ENCODE measurements around the gene TMEM200B. TPM values are rescaled to one million over a fixed set of nuclear protein-coding genes. Genes with fewer than 3 reads are reported as not detected.
"Not testable (repeated sequence)": the region's sequence is repeated elsewhere in the genome, so short reads cannot be mapped to it uniquely, and the experiment has no call there.

Gene TMEM200B
- total RNA-seq, 2 experiments from 2014 or later = 1.0 to 1.1 TPM

- DNase-seq (no peak), ATAC-seq (no peak)
- TF ChIP-seq CTCF (IDR thresholded peaks at IDR 0.05) = no peak
- intact Hi-C loops (cut with micrococcal nuclease) = no loop called here
- CTCF ChIA-PET = interaction anchor here (0.9 to 3.5 kb wide), 6 partner anchors 10 to 200 kb away, joined by 3 to 11 read pairs (median 4); no protein-coding TSS in a partner anchor
- Mint-ChIP-seq H3K36me3 (ENCODE audit: low read depth) (peaks cover 6% of the 10 kb centered on the region), H3K4me1 (ENCODE audit: low read depth) (peaks cover 13% of the 10 kb centered on the region), H3K27me3 (no peaks in the 10 kb centered on the region), H3K9me3 (no peaks in the 10 kb centered on the region), H3K4me3 (no peak overlapping the region), H3K27ac (peak overlapping the region; percentile 61)
- POLR2A ChIA-PET = interaction anchor here (1.0 kb wide), 1 partner anchor 41 kb away, joined by 3 read pairs; no protein-coding TSS in a partner anchor
Measured at GRCh38 chr1:29081201-29081600, 42.5 kb downstream of the TMEM200B start.

- ATAC-seq; H3K4me3 Mint-ChIP-seq; H3K27ac Mint-ChIP-seq; H3K9me3 Mint-ChIP-seq; DNase-seq; H3K36me3 Mint-ChIP-seq (ENCODE audit: low read depth); H3K27me3 Mint-ChIP-seq; intact Hi-C loops (cut with micrococcal nuclease): not testable (repeated sequence)
- POLR2A ChIA-PET = interaction anchor here (0.6 to 0.8 kb wide), 2 partner anchors 22 to 163 kb away, joined by 3 read pairs; no protein-coding TSS in a partner anchor
- CTCF ChIA-PET = interaction anchor here (1.8 to 3.5 kb wide), 2 partner anchors 196 to 198 kb away, joined by 5 to 11 read pairs; no protein-coding TSS in a partner anchor
- H3K4me1 Mint-ChIP-seq (ENCODE audit: low read depth) = peaks cover 13% of the 10 kb centered on the region
Measured at GRCh38 chr1:29079916-29080629, 43.6 kb downstream of the TMEM200B start.

GRCh38 chr1:29077155-29077554 is 46.5 kb downstream of the TMEM200B start:
- Mint-ChIP-seq H3K9me3 (no peaks in the 10 kb centered on the region), H3K27ac (no peak overlapping the region), H3K4me3 (no peak overlapping the region), H3K27me3 (no peaks in the 10 kb centered on the region), H3K4me1 (ENCODE audit: low read depth) (peaks cover 8% of the 10 kb centered on the region), H3K36me3 (ENCODE audit: low read depth) (peaks cover 5% of the 10 kb centered on the region)
- TF ChIP-seq CTCF (IDR thresholded peaks at IDR 0.05) = no peak
- POLR2A ChIA-PET = interaction anchor here (0.7 kb wide), 1 partner anchor 159 kb away, joined by 3 read pairs; no protein-coding TSS in a partner anchor
- DNase-seq (no peak), ATAC-seq (no peak)
- intact Hi-C loops (cut with micrococcal nuclease) = no loop called here
- CTCF ChIA-PET = no interaction called here

Other genes starting within 250 kb of the TMEM200B start
- gene EPB41, start 209.3 kb downstream of the TMEM200B start, total RNA-seq = 10 to 100 TPM; 74.9 to 80.3 TPM
- gene SRSF4, start 58.0 kb upstream of the TMEM200B start, total RNA-seq = 100 to 1,000 TPM; 121 to 123 TPM
- 10 to 100 TPM; 42.2 to 43.5 TPM for gene MECR, start 107.0 kb upstream of the TMEM200B start, total RNA-seq
- under 1 TPM; 0.56 to 0.74 TPM for gene PTPRU, start 112.6 kb upstream of the TMEM200B start, total RNA-seq